ENCODE measurements around the gene ZWILCH.
"Not testable (repeated sequence)": the region's sequence is repeated elsewhere in the genome, so short reads cannot be mapped to it uniquely, and the experiment has no call there.

ZWILCH gene

GRCh38 chr15:66498501-66499386 is 6.4 kb upstream of the ZWILCH start:
- peaks cover 61% of the 10 kb centered on the region for H3K4me1 Mint-ChIP-seq (ENCODE audit: low read depth)
- H3K27me3 Mint-ChIP-seq: no peaks in the 10 kb centered on the region
- peak overlapping the region; percentile 98 for H3K27ac Mint-ChIP-seq
- H3K4me3 Mint-ChIP-seq: no peak overlapping the region
- intact Hi-C loops (cut with micrococcal nuclease): loop anchor here (5.0 kb wide), 1 partner anchor 206 kb away; the partner anchor contains the start of gene DIS3L
- peaks cover 89% of the 10 kb centered on the region for H3K36me3 Mint-ChIP-seq (ENCODE audit: low read depth)
- no peaks in the 10 kb centered on the region for H3K9me3 Mint-ChIP-seq

- H3K4me3 Mint-ChIP-seq; intact Hi-C loops (cut with micrococcal nuclease); H3K27me3 Mint-ChIP-seq; H3K9me3 Mint-ChIP-seq: not testable (repeated sequence)
- Mint-ChIP-seq H3K27ac (peak overlapping the region; percentile 35), H3K36me3 (ENCODE audit: low read depth) (peaks cover 88% of the 10 kb centered on the region), H3K4me1 (ENCODE audit: low read depth) (peaks cover 55% of the 10 kb centered on the region)
Measured at GRCh38 chr15:66500346-66500745, 4.8 kb upstream of the ZWILCH start.

GRCh38 chr15:66502491-66502890 is 2.6 kb upstream of the ZWILCH start:
- Mint-ChIP-seq H3K27me3 (no peaks in the 10 kb centered on the region), H3K4me3 (peak overlapping the region; percentile 98), H3K27ac (peak overlapping the region; percentile 35), H3K36me3 (ENCODE audit: low read depth) (peaks cover 78% of the 10 kb centered on the region), H3K4me1 (ENCODE audit: low read depth) (peaks cover 53% of the 10 kb centered on the region), H3K9me3 (no peaks in the 10 kb centered on the region)
- intact Hi-C loops (cut with micrococcal nuclease): no loop called here

GRCh38 chr15:66503041-66503648 is 2.0 kb upstream of the ZWILCH start:
- intact Hi-C loops (cut with micrococcal nuclease); H3K9me3 Mint-ChIP-seq; H3K27me3 Mint-ChIP-seq: not testable (repeated sequence)
- H3K4me3 Mint-ChIP-seq: peak overlapping the region; percentile 98
- peaks cover 48% of the 10 kb centered on the region for H3K4me1 Mint-ChIP-seq (ENCODE audit: low read depth)
- H3K36me3 Mint-ChIP-seq (ENCODE audit: low read depth): peaks cover 72% of the 10 kb centered on the region
- peak overlapping the region; percentile 94 for H3K27ac Mint-ChIP-seq

- intact Hi-C loops (cut with micrococcal nuclease): loop anchor here (2.0 kb wide), 1 partner anchor 117 kb away; the partner anchor contains the start of gene MAP2K1
- H3K27ac Mint-ChIP-seq: peak overlapping the region; percentile 94
- H3K4me1 Mint-ChIP-seq (ENCODE audit: low read depth): peaks cover 47% of the 10 kb centered on the region
- H3K9me3 Mint-ChIP-seq: no peaks in the 10 kb centered on the region
- peak overlapping the region; percentile 98 for H3K4me3 Mint-ChIP-seq
- peaks cover 67% of the 10 kb centered on the region for H3K36me3 Mint-ChIP-seq (ENCODE audit: low read depth)
- H3K27me3 Mint-ChIP-seq: no peaks in the 10 kb centered on the region
Measured at GRCh38 chr15:66503780-66504562, 1.2 kb upstream of the ZWILCH start.

GRCh38 chr15:66505430-66505811 is 295 bp downstream of the ZWILCH start:
- Mint-ChIP-seq H3K4me3 (peak overlapping the region; percentile 98), H3K36me3 (ENCODE audit: low read depth) (peaks cover 57% of the 10 kb centered on the region), H3K9me3 (no peaks in the 10 kb centered on the region), H3K4me1 (ENCODE audit: low read depth) (peaks cover 42% of the 10 kb centered on the region), H3K27me3 (no peaks in the 10 kb centered on the region), H3K27ac (peak overlapping the region; percentile 94)
- intact Hi-C loops (cut with micrococcal nuclease): loop anchor here (1.0 to 2.0 kb wide), 2 partner anchors 8 to 119 kb away; partner anchors contain the start of genes MAP2K1 and SNAPC5

- intact Hi-C loops (cut with micrococcal nuclease): loop anchor here (1.0 to 2.0 kb wide), 2 partner anchors 9 to 119 kb away; partner anchors contain the start of genes MAP2K1 and SNAPC5
- H3K9me3 Mint-ChIP-seq: no peaks in the 10 kb centered on the region
- H3K27ac Mint-ChIP-seq: peak overlapping the region; percentile 94
- H3K4me1 Mint-ChIP-seq (ENCODE audit: low read depth): peaks cover 39% of the 10 kb centered on the region
- peaks cover 53% of the 10 kb centered on the region for H3K36me3 Mint-ChIP-seq (ENCODE audit: low read depth)
- H3K4me3 Mint-ChIP-seq: peak overlapping the region; percentile 98
- no peaks in the 10 kb centered on the region for H3K27me3 Mint-ChIP-seq
Measured at GRCh38 chr15:66505818-66506217, 692 bp downstream of the ZWILCH start.

GRCh38 chr15:66508293-66508883 is 3.3 kb downstream of the ZWILCH start:
- peaks cover 28% of the 10 kb centered on the region for H3K36me3 Mint-ChIP-seq (ENCODE audit: low read depth)
- H3K27ac Mint-ChIP-seq: no peak overlapping the region
- no peaks in the 10 kb centered on the region for H3K27me3 Mint-ChIP-seq
- intact Hi-C loops (cut with micrococcal nuclease): no loop called here
- peaks cover 21% of the 10 kb centered on the region for H3K4me1 Mint-ChIP-seq (ENCODE audit: low read depth)
- H3K9me3 Mint-ChIP-seq: no peaks in the 10 kb centered on the region
- H3K4me3 Mint-ChIP-seq: no peak overlapping the region

- Mint-ChIP-seq H3K27ac (no peak overlapping the region), H3K9me3 (no peaks in the 10 kb centered on the region), H3K27me3 (no peaks in the 10 kb centered on the region), H3K4me3 (no peak overlapping the region), H3K36me3 (ENCODE audit: low read depth) (peaks cover 43% of the 10 kb centered on the region), H3K4me1 (ENCODE audit: low read depth) (peaks cover 7% of the 10 kb centered on the region)
- intact Hi-C loops (cut with micrococcal nuclease): no loop called here
Measured at GRCh38 chr15:66514586-66514985, 9.5 kb downstream of the ZWILCH start.

GRCh38 chr15:66515901-66516322 is 10.8 kb downstream of the ZWILCH start:
- Mint-ChIP-seq H3K36me3 (ENCODE audit: low read depth) (peaks cover 45% of the 10 kb centered on the region), H3K27ac (no peak overlapping the region)

GRCh38 chr15:66523926-66524325 is 18.8 kb downstream of the ZWILCH start:
- no peak overlapping the region for H3K27ac Mint-ChIP-seq
- peaks cover 17% of the 10 kb centered on the region for H3K4me1 Mint-ChIP-seq (ENCODE audit: low read depth)
- H3K27me3 Mint-ChIP-seq: no peaks in the 10 kb centered on the region
- intact Hi-C loops (cut with micrococcal nuclease): no loop called here
- H3K36me3 Mint-ChIP-seq (ENCODE audit: low read depth): peaks cover 34% of the 10 kb centered on the region
- no peak overlapping the region for H3K4me3 Mint-ChIP-seq
- no peaks in the 10 kb centered on the region for H3K9me3 Mint-ChIP-seq

More at GRCh38 chr15:66515901-66516322, 10.8 kb downstream of the ZWILCH start:
- intact Hi-C loops (cut with micrococcal nuclease): no loop called here
- Mint-ChIP-seq H3K4me1 (ENCODE audit: low read depth) (peaks cover 7% of the 10 kb centered on the region), H3K27me3 (no peaks in the 10 kb centered on the region), H3K9me3 (no peaks in the 10 kb centered on the region), H3K4me3 (no peak overlapping the region)

GRCh38 chr15:66524838-66525237 is 19.7 kb downstream of the ZWILCH start:
- H3K36me3 Mint-ChIP-seq (ENCODE audit: low read depth): peaks cover 41% of the 10 kb centered on the region
- intact Hi-C loops (cut with micrococcal nuclease): no loop called here
- peaks cover 17% of the 10 kb centered on the region for H3K4me1 Mint-ChIP-seq (ENCODE audit: low read depth)
- H3K4me3 Mint-ChIP-seq: peak overlapping the region; percentile 15
- peak overlapping the region; percentile 18 for H3K27ac Mint-ChIP-seq
- H3K27me3 Mint-ChIP-seq: no peaks in the 10 kb centered on the region
- no peaks in the 10 kb centered on the region for H3K9me3 Mint-ChIP-seq

GRCh38 chr15:66535056-66535455 is 29.9 kb downstream of the ZWILCH start:
- intact Hi-C loops (cut with micrococcal nuclease): no loop called here
- Mint-ChIP-seq H3K4me3 (no peak overlapping the region), H3K36me3 (ENCODE audit: low read depth) (peaks cover 23% of the 10 kb centered on the region), H3K9me3 (no peaks in the 10 kb centered on the region), H3K27me3 (no peaks in the 10 kb centered on the region), H3K4me1 (ENCODE audit: low read depth) (peaks cover 13% of the 10 kb centered on the region), H3K27ac (no peak overlapping the region)
